ENCODE data around the gene MCC.

The MCC gene

GRCh38 chr5:113042491-113043243 lies 445.6 kb downstream of the MCC start:
- no peak overlapping the region for H3K4me3 ChIP-seq (ENCODE audit: low read depth in 1 of 2, low read length in 2 of 2)
- no peaks in the 10 kb centered on the region for H3K27me3 ChIP-seq (ENCODE audit: control insufficient read depth in 1 of 2, insufficient read depth in 2 of 2, low read length in 2 of 2)
- H3K9me3 ChIP-seq (ENCODE audit: control insufficient read depth in 1 of 2, low read length in 2 of 2), result no peaks in the 10 kb centered on the region
- H3K9ac ChIP-seq (ENCODE audit: low read depth in 1 of 2, low read length in 2 of 2), result no peak overlapping the region
- H3K4me1 ChIP-seq (ENCODE audit: control insufficient read depth in 1 of 2, insufficient read depth in 2 of 2, low read length in 2 of 2), result no peaks in the 10 kb centered on the region
- H3K27ac ChIP-seq (ENCODE audit: low read depth, low read length), result no peak overlapping the region
- no peaks in the 10 kb centered on the region for H3K36me3 ChIP-seq (ENCODE audit: control insufficient read depth in 1 of 2, insufficient read depth in 2 of 2, low read length in 2 of 2)

GRCh38 chr5:113040672-113041260 lies 447.5 kb downstream of the MCC start:
- no peaks in the 10 kb centered on the region for H3K36me3 ChIP-seq (ENCODE audit: control insufficient read depth in 1 of 2, insufficient read depth in 2 of 2, low read length in 2 of 2)
- H3K27ac ChIP-seq (ENCODE audit: low read depth, low read length), result no peak overlapping the region
- H3K4me1 ChIP-seq (ENCODE audit: control insufficient read depth in 1 of 2, insufficient read depth in 2 of 2, low read length in 2 of 2), result no peaks in the 10 kb centered on the region
- H3K4me3 ChIP-seq (ENCODE audit: low read depth in 1 of 2, low read length in 2 of 2), result no peak overlapping the region
- no peak overlapping the region for H3K9ac ChIP-seq (ENCODE audit: low read depth in 1 of 2, low read length in 2 of 2)
- no peaks in the 10 kb centered on the region for H3K27me3 ChIP-seq (ENCODE audit: control insufficient read depth in 1 of 2, insufficient read depth in 2 of 2, low read length in 2 of 2)
- no peaks in the 10 kb centered on the region for H3K9me3 ChIP-seq (ENCODE audit: control insufficient read depth in 1 of 2, low read length in 2 of 2)

GRCh38 chr5:113039934-113040285 lies 448.3 kb downstream of the MCC start:
- Histone ChIP-seq H3K4me1 (ENCODE audit: control insufficient read depth in 1 of 2, insufficient read depth in 2 of 2, low read length in 2 of 2) (no peaks in the 10 kb centered on the region), H3K27me3 (ENCODE audit: control insufficient read depth in 1 of 2, insufficient read depth in 2 of 2, low read length in 2 of 2) (no peaks in the 10 kb centered on the region), H3K4me3 (ENCODE audit: low read depth in 1 of 2, low read length in 2 of 2) (no peak overlapping the region), H3K9ac (ENCODE audit: low read depth in 1 of 2, low read length in 2 of 2) (no peak overlapping the region), H3K36me3 (ENCODE audit: control insufficient read depth in 1 of 2, insufficient read depth in 2 of 2, low read length in 2 of 2) (no peaks in the 10 kb centered on the region), H3K27ac (ENCODE audit: low read depth, low read length) (no peak overlapping the region), H3K9me3 (ENCODE audit: control insufficient read depth in 1 of 2, low read length in 2 of 2) (no peaks in the 10 kb centered on the region)

- Histone ChIP-seq H3K9ac (ENCODE audit: low read depth in 1 of 2, low read length in 2 of 2) (no peak overlapping the region), H3K9me3 (ENCODE audit: control insufficient read depth in 1 of 2, low read length in 2 of 2) (no peaks in the 10 kb centered on the region), H3K27ac (ENCODE audit: low read depth, low read length) (no peak overlapping the region), H3K4me3 (ENCODE audit: low read depth in 1 of 2, low read length in 2 of 2) (no peak overlapping the region), H3K36me3 (ENCODE audit: control insufficient read depth in 1 of 2, insufficient read depth in 2 of 2, low read length in 2 of 2) (no peaks in the 10 kb centered on the region), H3K27me3 (ENCODE audit: control insufficient read depth in 1 of 2, insufficient read depth in 2 of 2, low read length in 2 of 2) (no peaks in the 10 kb centered on the region), H3K4me1 (ENCODE audit: control insufficient read depth in 1 of 2, insufficient read depth in 2 of 2, low read length in 2 of 2) (no peaks in the 10 kb centered on the region)
Measured at GRCh38 chr5:113039229-113039933, 448.9 kb downstream of the MCC start.

- Histone ChIP-seq H3K4me3 (ENCODE audit: low read depth in 1 of 2, low read length in 2 of 2) (no peak overlapping the region), H3K9ac (ENCODE audit: low read depth in 1 of 2, low read length in 2 of 2) (no peak overlapping the region), H3K27ac (ENCODE audit: low read depth, low read length) (no peak overlapping the region), H3K36me3 (ENCODE audit: control insufficient read depth in 1 of 2, insufficient read depth in 2 of 2, low read length in 2 of 2) (no peaks in the 10 kb centered on the region), H3K27me3 (ENCODE audit: control insufficient read depth in 1 of 2, insufficient read depth in 2 of 2, low read length in 2 of 2) (no peaks in the 10 kb centered on the region), H3K4me1 (ENCODE audit: control insufficient read depth in 1 of 2, insufficient read depth in 2 of 2, low read length in 2 of 2) (no peaks in the 10 kb centered on the region), H3K9me3 (ENCODE audit: control insufficient read depth in 1 of 2, low read length in 2 of 2) (no peaks in the 10 kb centered on the region)
Measured at GRCh38 chr5:113038714-113039113, 449.5 kb downstream of the MCC start.

- no peak overlapping the region for H3K4me3 ChIP-seq (ENCODE audit: low read depth in 1 of 2, low read length in 2 of 2)
- H3K27me3 ChIP-seq (ENCODE audit: control insufficient read depth in 1 of 2, insufficient read depth in 2 of 2, low read length in 2 of 2), result no peaks in the 10 kb centered on the region
- H3K36me3 ChIP-seq (ENCODE audit: control insufficient read depth in 1 of 2, insufficient read depth in 2 of 2, low read length in 2 of 2), result no peaks in the 10 kb centered on the region
- no peak overlapping the region for H3K27ac ChIP-seq (ENCODE audit: low read depth, low read length)
- H3K4me1 ChIP-seq (ENCODE audit: control insufficient read depth in 1 of 2, insufficient read depth in 2 of 2, low read length in 2 of 2), result no peaks in the 10 kb centered on the region
- no peaks in the 10 kb centered on the region for H3K9me3 ChIP-seq (ENCODE audit: control insufficient read depth in 1 of 2, low read length in 2 of 2)
- no peak overlapping the region for H3K9ac ChIP-seq (ENCODE audit: low read depth in 1 of 2, low read length in 2 of 2)
Measured at GRCh38 chr5:113038136-113038535, 450.1 kb downstream of the MCC start.

GRCh38 chr5:113036826-113037225 lies 451.4 kb downstream of the MCC start:
- Histone ChIP-seq H3K4me1 (ENCODE audit: control insufficient read depth in 1 of 2, insufficient read depth in 2 of 2, low read length in 2 of 2) (no peaks in the 10 kb centered on the region), H3K9ac (ENCODE audit: low read depth in 1 of 2, low read length in 2 of 2) (no peak overlapping the region), H3K27me3 (ENCODE audit: control insufficient read depth in 1 of 2, insufficient read depth in 2 of 2, low read length in 2 of 2) (no peaks in the 10 kb centered on the region), H3K36me3 (ENCODE audit: control insufficient read depth in 1 of 2, insufficient read depth in 2 of 2, low read length in 2 of 2) (no peaks in the 10 kb centered on the region), H3K4me3 (ENCODE audit: low read depth in 1 of 2, low read length in 2 of 2) (no peak overlapping the region), H3K9me3 (ENCODE audit: control insufficient read depth in 1 of 2, low read length in 2 of 2) (no peaks in the 10 kb centered on the region), H3K27ac (ENCODE audit: low read depth, low read length) (no peak overlapping the region)

- Histone ChIP-seq H3K9me3 (ENCODE audit: control insufficient read depth in 1 of 2, low read length in 2 of 2) (no peaks in the 10 kb centered on the region), H3K27me3 (ENCODE audit: control insufficient read depth in 1 of 2, insufficient read depth in 2 of 2, low read length in 2 of 2) (no peaks in the 10 kb centered on the region), H3K4me3 (ENCODE audit: low read depth in 1 of 2, low read length in 2 of 2) (no peak overlapping the region), H3K36me3 (ENCODE audit: control insufficient read depth in 1 of 2, insufficient read depth in 2 of 2, low read length in 2 of 2) (no peaks in the 10 kb centered on the region), H3K9ac (ENCODE audit: low read depth in 1 of 2, low read length in 2 of 2) (no peak overlapping the region), H3K27ac (ENCODE audit: low read depth, low read length) (no peak overlapping the region), H3K4me1 (ENCODE audit: control insufficient read depth in 1 of 2, insufficient read depth in 2 of 2, low read length in 2 of 2) (no peaks in the 10 kb centered on the region)
Measured at GRCh38 chr5:113036321-113036720, 451.9 kb downstream of the MCC start.

GRCh38 chr5:113035096-113035495 lies 453.2 kb downstream of the MCC start:
- H3K27me3 ChIP-seq (ENCODE audit: control insufficient read depth in 1 of 2, insufficient read depth in 2 of 2, low read length in 2 of 2), result no peaks in the 10 kb centered on the region
- no peaks in the 10 kb centered on the region for H3K9me3 ChIP-seq (ENCODE audit: control insufficient read depth in 1 of 2, low read length in 2 of 2)
- no peaks in the 10 kb centered on the region for H3K36me3 ChIP-seq (ENCODE audit: control insufficient read depth in 1 of 2, insufficient read depth in 2 of 2, low read length in 2 of 2)
- no peak overlapping the region for H3K9ac ChIP-seq (ENCODE audit: low read depth in 1 of 2, low read length in 2 of 2)
- no peaks in the 10 kb centered on the region for H3K4me1 ChIP-seq (ENCODE audit: control insufficient read depth in 1 of 2, insufficient read depth in 2 of 2, low read length in 2 of 2)
- no peak overlapping the region for H3K4me3 ChIP-seq (ENCODE audit: low read depth in 1 of 2, low read length in 2 of 2)
- no peak overlapping the region for H3K27ac ChIP-seq (ENCODE audit: low read depth, low read length)

- Histone ChIP-seq H3K27me3 (ENCODE audit: control insufficient read depth in 1 of 2, insufficient read depth in 2 of 2, low read length in 2 of 2) (no peaks in the 10 kb centered on the region), H3K4me1 (ENCODE audit: control insufficient read depth in 1 of 2, insufficient read depth in 2 of 2, low read length in 2 of 2) (no peaks in the 10 kb centered on the region), H3K36me3 (ENCODE audit: control insufficient read depth in 1 of 2, insufficient read depth in 2 of 2, low read length in 2 of 2) (no peaks in the 10 kb centered on the region), H3K4me3 (ENCODE audit: low read depth in 1 of 2, low read length in 2 of 2) (no peak overlapping the region), H3K27ac (ENCODE audit: low read depth, low read length) (no peak overlapping the region), H3K9ac (ENCODE audit: low read depth in 1 of 2, low read length in 2 of 2) (no peak overlapping the region), H3K9me3 (ENCODE audit: control insufficient read depth in 1 of 2, low read length in 2 of 2) (no peaks in the 10 kb centered on the region)
Measured at GRCh38 chr5:113034182-113034773, 454.0 kb downstream of the MCC start.

Measured in duodenal mucosa (tissue), 2 donors.